DOHH2 (cell line): Measurements from ENCODE around the gene SSBP1.

ENCODE experiments used
- H3F3A ChIP-seq: fragments of 200-600 bp; sonication (generic), shearing (Covaris generic); 2 replicates; pipeline ENCODE4 v1.6.0; 2016; ENCODE audit warnings: antibody characterized with exemption, mild to moderate bottlenecking; ENCODE audit not compliant: control insufficient read depth, insufficient read depth
- H3K27ac ChIP-seq: fragments of 200-600 bp; sonication (generic); 2 replicates; pipeline ENCODE4 v1.5.1; 2014; ENCODE audit warnings: low read depth, mild to moderate bottlenecking, low read length, moderate library complexity
- H3K27me3 ChIP-seq: fragments of 200-600 bp; sonication (generic); 2 replicates; pipeline ENCODE4 v1.6.1; 2014; ENCODE audit warnings: mild to moderate bottlenecking, low read length, mixed read lengths; ENCODE audit not compliant: control insufficient read depth
- H3K36me3 ChIP-seq: fragments of 200-600 bp; sonication (generic); 2 replicates; pipeline ENCODE4 v1.6.1; 2014; ENCODE audit warnings: mild to moderate bottlenecking, low read length, moderate library complexity, mixed read lengths; ENCODE audit not compliant: control insufficient read depth
- H3K4me1 ChIP-seq: fragments of 200-600 bp; sonication (generic); 2 replicates; pipeline ENCODE4 v1.6.1; 2014; ENCODE audit warnings: mild to moderate bottlenecking, low read length, mixed read lengths; ENCODE audit not compliant: control insufficient read depth
- H3K4me2 ChIP-seq: fragments of 200-600 bp; sonication (generic); 2 replicates; pipeline ENCODE4 v1.6.0; 2014; ENCODE audit warnings: mild to moderate bottlenecking, low read length, moderate library complexity
- H3K4me3 ChIP-seq: fragments of 200-600 bp; sonication (generic); 2 replicates; pipeline ENCODE4 v1.5.1; 2014; ENCODE audit warnings: mild to moderate bottlenecking, low read length, mixed read lengths
- H3K79me2 ChIP-seq: fragments of 200-600 bp; sonication (generic); 2 replicates; pipeline ENCODE4 v1.6.1; 2014; ENCODE audit warnings: mild to moderate bottlenecking, low read length, mixed read lengths; ENCODE audit not compliant: control insufficient read depth
- H3K9me2 ChIP-seq: fragments of 200-600 bp; sonication (generic); replicated peaks from 2 replicates; pipeline ENCODE4 v1.6.1; 2014; ENCODE audit warnings: mild to moderate bottlenecking, low read length, mixed read lengths; ENCODE audit not compliant: control insufficient read depth
- H3K9me3 ChIP-seq: fragments of 200-600 bp; sonication (generic); 2 replicates; pipeline ENCODE4 v1.6.1; 2014; ENCODE audit warnings: antibody characterized with exemption, low read length, mixed read lengths; ENCODE audit not compliant: control insufficient read depth, insufficient read depth
- H4K20me1 ChIP-seq: fragments of 200-600 bp; sonication (generic); 2 replicates; pipeline ENCODE4 v1.6.0; 2014; ENCODE audit warnings: low read depth, mild to moderate bottlenecking, antibody characterized with exemption, low read length, moderate library complexity; ENCODE audit not compliant: control insufficient read depth, insufficient read depth
- EZH2phosphoT487 ChIP-seq: fragments of 200-600 bp; sonication (generic); IDR thresholded peaks from 2 replicates; pipeline ENCODE4 v1.6.1; 2017; ENCODE audit warnings: borderline replicate concordance, mild to moderate bottlenecking, antibody characterized with exemption, low read length, moderate library complexity, mixed read lengths
- TF ChIP-seq, protein P1 (sequence below): fragments of 200-600 bp; sonication (generic); IDR thresholded peaks from one replicate; pipeline ENCODE4 v1.5.1; 2014; ENCODE audit warnings: antibody characterized with exemption, mild to moderate bottlenecking, low read depth, low read length; ENCODE audit not compliant: poor library complexity, severe bottlenecking

SSBP1 gene

DNA sequence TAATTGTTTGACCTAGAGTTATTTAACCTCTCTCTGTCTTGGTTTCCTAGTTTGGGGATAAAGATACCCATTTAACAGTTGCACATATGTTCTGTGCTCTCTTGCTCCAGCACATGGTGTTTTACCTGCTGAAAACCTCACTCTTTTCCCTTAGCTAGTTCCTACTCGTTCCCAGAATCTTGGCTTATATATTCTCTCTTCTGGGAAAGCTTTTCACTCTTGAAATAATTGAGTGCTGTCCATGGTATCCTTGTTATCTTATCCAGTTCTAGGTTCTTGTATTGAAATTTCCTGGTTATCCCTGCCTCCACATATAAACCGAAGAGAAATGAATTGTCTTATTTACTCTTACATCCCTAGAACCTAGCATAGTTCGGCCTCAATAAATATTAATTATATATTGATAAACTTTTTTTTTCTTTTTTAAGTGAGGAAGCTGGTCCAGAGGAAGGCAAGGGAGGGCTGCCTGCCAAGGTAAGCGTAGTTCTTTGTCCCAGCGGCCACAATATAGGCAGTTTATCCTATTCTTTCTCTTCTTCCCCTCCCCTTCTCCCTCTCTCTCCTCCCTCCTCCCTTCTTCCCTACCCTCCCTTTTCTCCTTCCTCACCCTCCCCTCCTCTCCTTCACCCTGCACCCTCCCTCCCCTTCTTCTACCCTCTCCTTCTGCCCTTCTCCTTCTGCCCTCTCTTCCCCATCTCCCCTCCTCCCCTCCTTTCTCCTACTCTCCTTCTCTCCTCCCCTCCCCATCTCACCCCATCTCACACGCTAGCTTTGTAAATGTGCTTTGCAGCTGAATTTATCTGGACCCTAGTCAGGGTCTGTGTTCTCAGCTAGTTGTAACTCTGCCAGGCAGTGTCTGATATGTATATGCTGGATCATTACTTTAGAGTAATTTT is 22.1 kb upstream of the SSBP1 start:
- Histone ChIP-seq H3F3A (no peaks in the 10 kb centered on the region), H3K4me3 (no peak overlapping the region), H3K9me3 (no peaks in the 10 kb centered on the region), H3K36me3 (no peaks in the 10 kb centered on the region), H3K4me2 (no peak overlapping the region), H3K4me1 (no peaks in the 10 kb centered on the region), H3K79me2 (no peaks in the 10 kb centered on the region), H4K20me1 (no peaks in the 10 kb centered on the region), H3K27me3 (peaks cover 21% of the 10 kb centered on the region), H3K27ac (no peak overlapping the region), H3K9me2 (no peaks in the 10 kb centered on the region)
- no peak for TF ChIP-seq EZH2phosphoT487
- TF ChIP-seq, protein P1, sequence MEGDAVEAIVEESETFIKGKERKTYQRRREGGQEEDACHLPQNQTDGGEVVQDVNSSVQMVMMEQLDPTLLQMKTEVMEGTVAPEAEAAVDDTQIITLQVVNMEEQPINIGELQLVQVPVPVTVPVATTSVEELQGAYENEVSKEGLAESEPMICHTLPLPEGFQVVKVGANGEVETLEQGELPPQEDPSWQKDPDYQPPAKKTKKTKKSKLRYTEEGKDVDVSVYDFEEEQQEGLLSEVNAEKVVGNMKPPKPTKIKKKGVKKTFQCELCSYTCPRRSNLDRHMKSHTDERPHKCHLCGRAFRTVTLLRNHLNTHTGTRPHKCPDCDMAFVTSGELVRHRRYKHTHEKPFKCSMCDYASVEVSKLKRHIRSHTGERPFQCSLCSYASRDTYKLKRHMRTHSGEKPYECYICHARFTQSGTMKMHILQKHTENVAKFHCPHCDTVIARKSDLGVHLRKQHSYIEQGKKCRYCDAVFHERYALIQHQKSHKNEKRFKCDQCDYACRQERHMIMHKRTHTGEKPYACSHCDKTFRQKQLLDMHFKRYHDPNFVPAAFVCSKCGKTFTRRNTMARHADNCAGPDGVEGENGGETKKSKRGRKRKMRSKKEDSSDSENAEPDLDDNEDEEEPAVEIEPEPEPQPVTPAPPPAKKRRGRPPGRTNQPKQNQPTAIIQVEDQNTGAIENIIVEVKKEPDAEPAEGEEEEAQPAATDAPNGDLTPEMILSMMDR, result no peak

DNA sequence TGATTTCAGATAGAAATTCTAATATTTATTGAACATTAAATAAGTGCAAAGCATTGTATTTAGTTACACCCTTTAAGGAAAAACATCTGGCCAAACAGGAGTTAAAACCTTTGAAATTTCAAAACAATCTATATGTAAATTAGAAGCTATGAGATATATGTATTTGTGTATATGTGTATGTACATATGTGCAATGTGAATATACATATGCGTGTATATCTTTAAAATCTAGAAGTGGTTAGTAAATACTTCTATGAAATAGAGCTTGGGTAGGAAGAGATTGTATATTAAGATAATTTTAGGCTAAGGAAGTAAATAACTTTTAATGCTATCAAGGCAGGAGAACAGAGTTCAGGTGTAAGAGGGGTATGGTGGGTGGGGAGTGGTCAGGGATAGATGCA is 20.7 kb upstream of the SSBP1 start:
- no peaks in the 10 kb centered on the region for H3K36me3 ChIP-seq
- H3K27me3 ChIP-seq, result peaks cover 21% of the 10 kb centered on the region
- TF ChIP-seq EZH2phosphoT487, result no peak
- TF ChIP-seq, protein P1, result no peak
- no peaks in the 10 kb centered on the region for H3K9me3 ChIP-seq
- H3K27ac ChIP-seq, result no peak overlapping the region
- no peaks in the 10 kb centered on the region for H3K4me1 ChIP-seq
- no peak overlapping the region for H3K4me2 ChIP-seq
- no peaks in the 10 kb centered on the region for H3K9me2 ChIP-seq
- H3K79me2 ChIP-seq, result no peaks in the 10 kb centered on the region
- H4K20me1 ChIP-seq, result no peaks in the 10 kb centered on the region
- no peaks in the 10 kb centered on the region for H3F3A ChIP-seq
- H3K4me3 ChIP-seq, result no peak overlapping the region

DNA sequence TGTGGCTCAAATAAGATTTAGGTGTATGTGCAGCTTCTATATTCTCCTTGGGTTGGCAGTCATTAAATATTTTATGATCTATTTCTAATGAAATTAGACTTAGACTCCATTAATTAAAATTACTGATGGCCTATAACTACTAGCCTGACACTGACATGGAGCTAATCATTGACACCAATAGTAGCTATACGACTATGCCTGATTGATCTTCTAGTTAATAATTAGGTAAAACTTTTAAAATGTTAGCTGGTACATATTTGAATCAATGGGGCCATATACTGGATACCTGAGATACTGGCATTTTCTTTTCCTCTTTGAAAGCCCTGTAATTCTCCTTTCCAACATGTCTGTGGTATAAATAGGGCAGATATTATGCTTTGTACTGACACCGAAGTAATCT is 15.6 kb upstream of the SSBP1 start:
- H3K36me3 ChIP-seq, result no peaks in the 10 kb centered on the region
- H4K20me1 ChIP-seq, result no peaks in the 10 kb centered on the region
- TF ChIP-seq, protein P1, result no peak
- TF ChIP-seq EZH2phosphoT487, result no peak
- H3K27ac ChIP-seq, result no peak overlapping the region
- H3K9me2 ChIP-seq, result no peaks in the 10 kb centered on the region
- H3F3A ChIP-seq, result no peaks in the 10 kb centered on the region
- H3K4me2 ChIP-seq, result no peak overlapping the region
- no peak overlapping the region for H3K4me3 ChIP-seq
- H3K79me2 ChIP-seq, result no peaks in the 10 kb centered on the region
- H3K9me3 ChIP-seq, result no peaks in the 10 kb centered on the region
- peaks cover 4% of the 10 kb centered on the region; the same call in 1 of the 2 replicates for H3K27me3 ChIP-seq
- H3K4me1 ChIP-seq, result no peaks in the 10 kb centered on the region
